ENCODE data around the gene NUMBL.

DNA sequence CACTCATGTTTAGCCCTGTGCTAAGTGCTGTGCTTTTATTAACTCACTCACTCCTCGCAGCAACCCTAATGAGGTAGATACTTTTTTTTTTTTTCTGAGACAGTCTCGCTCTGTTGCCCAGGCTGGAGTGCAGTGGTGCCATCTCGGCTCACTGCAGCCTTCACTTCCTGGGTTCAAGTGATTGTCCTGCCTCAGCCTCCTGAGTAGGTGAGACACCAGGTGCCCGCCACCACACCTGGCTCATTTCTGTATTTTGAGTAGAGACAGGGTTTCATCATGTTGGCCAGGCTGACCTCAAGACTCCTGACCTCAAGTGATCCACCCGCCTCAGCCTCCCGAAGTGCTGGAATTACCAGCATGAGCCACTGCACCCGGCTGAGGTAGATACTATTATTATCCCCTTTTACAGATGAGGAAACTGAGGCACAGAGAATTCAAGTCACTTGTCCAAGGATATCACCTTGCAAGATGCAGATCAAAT is 29.0 kb upstream of the NUMBL start:
- TF ChIP-seq TAF1 (IDR thresholded peaks at IDR 0.05; ENCODE audit: low read depth, low read length) (no peak), POLR2A (IDR thresholded peaks at IDR 0.05; ENCODE audit: low read depth, low read length) (no peak), POLR2AphosphoS5 (IDR thresholded peaks at IDR 0.05; ENCODE audit: low read depth, low read length) (no peak)

All from GM12891 (cell line).